Fibroblast of the aortic adventitia (primary cell): Measurements from ENCODE around the gene SLC11A2. TPM values are rescaled to one million over a fixed set of nuclear protein-coding genes. Genes with fewer than 3 reads are reported as not detected.

Experiments used
- DNase-seq: peaks from one replicate; pipeline ENCODE4 v3.0.0-alpha.2; 2010; ENCODE audit warnings: low read depth
- H3K4me3 ChIP-seq: 2 replicates; pipeline ENCODE4 v1.5.1; 2011; ENCODE audit warnings: low read depth, mild to moderate bottlenecking, control low read depth, low read length, moderate library complexity
- total RNA-seq: library from RNA; depleted of rRNA; stranded (reverse); fragments of >200 nt; gene quantifications from 2 replicates; pipeline ENCODE4 v1.2.3, GENCODE V29; 2012; ENCODE audit warnings: low replicate concordance
- TF ChIP-seq, protein P1 (sequence below): IDR thresholded peaks from 2 replicates; pipeline ENCODE4 v1.5.1; 2011; ENCODE audit warnings: mild to moderate bottlenecking, low read length, control low read depth, inconsistent platforms; ENCODE audit not compliant: insufficient read depth

The SLC11A2 gene
- total RNA-seq, 1 donor: 50.7 TPM

DNA sequence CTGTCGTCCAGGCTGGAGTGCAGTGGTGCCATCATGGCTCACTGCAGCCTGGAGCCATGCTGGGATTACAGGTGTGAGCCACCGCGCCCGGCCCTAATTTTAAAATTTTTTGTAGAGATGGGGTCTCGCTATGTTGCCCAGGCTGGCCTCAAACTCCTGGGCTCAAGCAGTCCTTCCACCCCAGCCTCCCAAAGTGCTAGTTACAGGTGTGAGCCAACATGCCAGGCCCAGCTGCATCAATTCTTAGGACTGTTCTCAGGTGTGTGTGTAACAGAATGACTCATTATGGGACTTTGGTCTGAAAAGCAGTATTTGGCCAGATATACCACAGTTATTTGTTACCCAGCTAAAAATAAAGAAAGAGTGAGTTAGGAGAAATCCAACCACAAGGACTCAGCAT, 39.3 kb upstream of the SLC11A2 start:
- TF ChIP-seq, protein P1, sequence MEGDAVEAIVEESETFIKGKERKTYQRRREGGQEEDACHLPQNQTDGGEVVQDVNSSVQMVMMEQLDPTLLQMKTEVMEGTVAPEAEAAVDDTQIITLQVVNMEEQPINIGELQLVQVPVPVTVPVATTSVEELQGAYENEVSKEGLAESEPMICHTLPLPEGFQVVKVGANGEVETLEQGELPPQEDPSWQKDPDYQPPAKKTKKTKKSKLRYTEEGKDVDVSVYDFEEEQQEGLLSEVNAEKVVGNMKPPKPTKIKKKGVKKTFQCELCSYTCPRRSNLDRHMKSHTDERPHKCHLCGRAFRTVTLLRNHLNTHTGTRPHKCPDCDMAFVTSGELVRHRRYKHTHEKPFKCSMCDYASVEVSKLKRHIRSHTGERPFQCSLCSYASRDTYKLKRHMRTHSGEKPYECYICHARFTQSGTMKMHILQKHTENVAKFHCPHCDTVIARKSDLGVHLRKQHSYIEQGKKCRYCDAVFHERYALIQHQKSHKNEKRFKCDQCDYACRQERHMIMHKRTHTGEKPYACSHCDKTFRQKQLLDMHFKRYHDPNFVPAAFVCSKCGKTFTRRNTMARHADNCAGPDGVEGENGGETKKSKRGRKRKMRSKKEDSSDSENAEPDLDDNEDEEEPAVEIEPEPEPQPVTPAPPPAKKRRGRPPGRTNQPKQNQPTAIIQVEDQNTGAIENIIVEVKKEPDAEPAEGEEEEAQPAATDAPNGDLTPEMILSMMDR: no peak
- DNase-seq: no peak
- H3K4me3 ChIP-seq: no peak overlapping the region

DNA sequence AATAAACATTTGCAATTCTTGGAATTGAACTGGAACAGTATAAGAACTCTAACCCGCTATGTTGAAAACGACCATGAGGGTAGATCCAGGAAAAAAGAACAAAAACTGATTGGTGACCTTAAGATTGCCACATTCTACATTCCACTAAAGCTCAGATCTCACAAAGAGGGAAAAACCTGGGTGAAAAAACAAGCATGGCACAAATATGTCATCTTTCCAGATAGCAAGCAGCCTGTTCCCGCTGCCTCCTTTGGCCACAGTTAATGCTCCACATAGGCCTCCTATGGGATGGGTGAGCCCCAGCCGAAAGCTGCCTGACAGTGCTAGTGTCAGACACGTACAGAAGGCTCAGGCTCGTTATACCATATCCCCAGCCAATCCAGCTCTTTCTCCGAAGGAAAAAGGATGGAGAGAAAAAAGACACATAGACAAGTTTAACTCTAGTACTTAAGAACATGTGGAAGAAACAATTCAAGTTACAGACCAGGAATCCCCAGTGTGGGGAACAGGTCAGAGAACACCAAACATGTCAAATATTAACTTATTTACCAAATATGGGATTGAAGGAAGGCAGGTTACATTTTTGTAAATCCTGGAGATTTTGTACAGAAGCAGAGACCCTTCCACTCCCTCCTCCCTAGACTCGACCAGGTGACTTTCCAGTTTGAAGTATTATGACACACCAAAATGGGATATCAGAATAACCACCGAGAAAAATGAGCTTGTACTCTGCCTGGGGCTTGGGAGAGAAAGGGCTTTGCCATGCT, 36.6 kb upstream of the SLC11A2 start:
- TF ChIP-seq, protein P1: no peak
- H3K4me3 ChIP-seq: no peak overlapping the region
- no peak for DNase-seq

DNA sequence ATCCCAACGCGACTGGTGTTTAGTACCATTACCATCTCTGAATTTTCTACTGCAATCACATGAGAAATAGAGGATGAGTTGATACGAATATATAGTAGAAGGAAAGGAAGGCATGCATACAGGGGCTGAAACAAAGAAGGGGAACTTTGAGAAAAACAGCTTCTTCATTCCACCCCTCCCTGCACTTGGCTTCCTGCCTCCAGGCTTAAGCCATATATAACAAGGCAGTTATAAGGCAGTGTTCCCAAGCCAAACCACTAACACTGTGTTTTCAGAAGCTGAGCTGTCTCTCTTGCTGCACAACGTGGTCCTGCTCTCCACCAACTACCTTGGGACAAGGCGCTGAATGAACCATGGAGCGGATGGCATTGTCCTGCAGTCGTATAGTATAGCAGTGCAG, 32.9 kb upstream of the SLC11A2 start:
- no peak overlapping the region for H3K4me3 ChIP-seq
- DNase-seq: no peak
- TF ChIP-seq, protein P1: no peak

DNA sequence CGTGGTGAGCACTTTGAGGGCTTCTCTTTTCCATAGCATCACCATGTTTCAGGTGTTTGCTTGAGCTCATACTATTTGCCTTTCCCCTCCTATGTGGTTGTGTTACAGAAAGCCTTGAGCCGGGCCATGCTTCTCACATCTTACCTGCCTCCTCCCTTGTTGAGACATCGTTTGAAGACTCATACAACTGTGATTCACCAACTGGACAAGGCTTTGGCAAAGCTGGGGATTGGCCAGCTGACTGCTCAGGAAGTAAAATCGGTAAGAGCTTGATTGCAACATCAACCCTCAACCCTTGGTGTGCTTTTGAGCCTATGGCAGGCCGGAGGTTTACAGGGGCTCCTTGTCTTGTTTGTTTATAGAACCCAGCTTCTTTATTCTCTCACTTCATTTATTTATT, 30.1 kb upstream of the SLC11A2 start:
- peak; percentile 51 for DNase-seq
- TF ChIP-seq, protein P1: no peak

DNA sequence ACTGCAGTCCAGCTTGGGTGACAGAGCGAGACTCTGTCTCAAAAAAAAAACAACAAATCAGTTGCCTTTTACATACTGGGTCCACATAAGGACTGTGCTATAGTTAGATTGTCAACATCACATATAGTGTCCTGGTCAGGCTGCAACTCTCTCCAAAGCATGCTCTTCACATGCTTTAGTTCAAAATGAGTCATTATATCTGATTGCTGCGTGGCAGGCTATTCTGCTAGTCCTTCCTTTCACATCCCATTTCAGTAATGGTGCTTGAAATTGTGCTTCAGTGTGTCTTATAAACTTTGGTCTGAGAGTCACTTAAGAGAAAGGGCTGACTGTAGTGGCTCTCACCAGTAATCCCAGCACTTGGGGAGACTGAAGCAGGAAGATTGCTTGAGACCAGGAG, 28.9 kb upstream of the SLC11A2 start:
- no peak for DNase-seq
- TF ChIP-seq, protein P1: no peak
- no peak overlapping the region for H3K4me3 ChIP-seq

More for the DNA sequence above, 30.1 kb upstream of the SLC11A2 start:
- H3K4me3 ChIP-seq: no peak overlapping the region

DNA sequence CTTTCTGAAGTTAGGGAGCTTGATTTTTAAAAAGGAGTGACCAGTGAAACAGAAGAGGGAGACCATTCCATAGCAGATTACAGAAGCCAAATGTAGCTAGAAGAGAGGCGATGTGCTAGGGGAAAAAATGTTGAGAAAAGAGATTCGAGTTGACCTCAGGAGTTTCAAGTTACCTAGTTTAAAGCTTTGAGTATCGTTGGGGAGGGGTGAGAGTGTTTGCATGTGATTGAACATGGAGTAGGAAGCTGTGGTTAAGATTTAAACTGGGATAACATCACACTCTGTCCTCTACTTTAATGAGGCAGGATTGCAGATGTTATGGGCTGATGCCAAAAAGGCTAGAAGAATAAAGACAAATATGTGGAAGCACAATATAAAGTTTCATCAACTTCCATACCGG, 25.6 kb upstream of the SLC11A2 start:
- DNase-seq: no peak
- TF ChIP-seq, protein P1: no peak
- H3K4me3 ChIP-seq: no peak overlapping the region

DNA sequence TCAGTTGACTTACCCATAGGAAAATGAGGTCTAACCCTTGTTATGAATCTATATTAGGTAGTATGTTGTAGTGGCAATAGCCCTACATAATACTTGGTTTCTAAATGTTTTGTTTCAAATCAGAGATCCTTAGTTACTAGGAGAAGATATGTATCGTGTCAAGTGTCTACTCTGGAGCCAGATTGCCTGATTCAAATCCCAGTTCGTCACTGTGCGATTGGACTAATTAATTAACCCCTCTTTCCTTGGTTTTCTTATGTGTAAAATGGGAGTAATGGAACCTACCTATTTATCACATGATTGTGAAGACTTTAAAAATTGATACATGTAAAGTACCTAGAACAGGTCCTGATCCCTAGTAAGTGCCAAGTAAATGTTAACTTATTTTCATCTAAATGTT, 23.3 kb upstream of the SLC11A2 start:
- peak overlapping the region; percentile 92 for H3K4me3 ChIP-seq
- no peak for DNase-seq
- TF ChIP-seq, protein P1: no peak
